ENCODE results near the gene WDR45B.

DNA sequence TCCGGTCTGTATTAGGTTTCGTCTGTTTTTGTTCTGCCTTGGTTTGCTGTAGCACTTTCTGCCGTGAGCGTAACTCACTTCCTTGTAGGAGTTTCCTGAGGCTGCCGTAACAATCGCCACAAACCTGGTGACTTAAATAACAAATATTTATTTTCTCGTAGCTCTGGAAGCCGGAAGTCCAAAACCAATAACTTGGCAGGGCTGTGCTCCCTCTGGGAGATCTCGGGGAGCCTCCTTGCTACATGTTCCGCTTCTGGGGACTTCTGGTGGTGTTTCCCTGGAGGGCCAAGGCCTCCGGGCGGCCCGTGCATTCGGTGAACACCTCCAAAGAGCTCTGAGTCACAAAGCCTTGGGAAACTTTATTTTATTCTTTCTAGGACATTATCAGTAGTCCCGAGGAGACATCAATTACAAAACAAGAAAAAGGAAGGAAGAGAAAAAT lies 6.8 kb upstream of the WDR45B start:
- TF ChIP-seq EZH2phosphoT487 (IDR thresholded peaks at IDR 0.05; ENCODE audit: borderline replicate concordance, low read length): no peak
- TF ChIP-seq, protein P1, sequence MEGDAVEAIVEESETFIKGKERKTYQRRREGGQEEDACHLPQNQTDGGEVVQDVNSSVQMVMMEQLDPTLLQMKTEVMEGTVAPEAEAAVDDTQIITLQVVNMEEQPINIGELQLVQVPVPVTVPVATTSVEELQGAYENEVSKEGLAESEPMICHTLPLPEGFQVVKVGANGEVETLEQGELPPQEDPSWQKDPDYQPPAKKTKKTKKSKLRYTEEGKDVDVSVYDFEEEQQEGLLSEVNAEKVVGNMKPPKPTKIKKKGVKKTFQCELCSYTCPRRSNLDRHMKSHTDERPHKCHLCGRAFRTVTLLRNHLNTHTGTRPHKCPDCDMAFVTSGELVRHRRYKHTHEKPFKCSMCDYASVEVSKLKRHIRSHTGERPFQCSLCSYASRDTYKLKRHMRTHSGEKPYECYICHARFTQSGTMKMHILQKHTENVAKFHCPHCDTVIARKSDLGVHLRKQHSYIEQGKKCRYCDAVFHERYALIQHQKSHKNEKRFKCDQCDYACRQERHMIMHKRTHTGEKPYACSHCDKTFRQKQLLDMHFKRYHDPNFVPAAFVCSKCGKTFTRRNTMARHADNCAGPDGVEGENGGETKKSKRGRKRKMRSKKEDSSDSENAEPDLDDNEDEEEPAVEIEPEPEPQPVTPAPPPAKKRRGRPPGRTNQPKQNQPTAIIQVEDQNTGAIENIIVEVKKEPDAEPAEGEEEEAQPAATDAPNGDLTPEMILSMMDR (IDR thresholded peaks at IDR 0.05; ENCODE audit: low read depth, low read length, poor library complexity, severe bottlenecking): no peak

All from DOHH2 (cell line).